Germinal center (tissue), 1 donor: ENCODE data around the gene PHC2.

Experiments
- DNase-seq: peaks from one replicate; pipeline ENCODE4 v3.0.0; 2012; ENCODE audit warnings: mixed read lengths, low spot score

Gene PHC2

GRCh38 chr1:33369764-33370163 lies 61.1 kb downstream of the PHC2 start:
- no peak for DNase-seq

- DNase-seq, result no peak
Observed at GRCh38 chr1:33369081-33369480, 61.8 kb downstream of the PHC2 start.

DNA sequence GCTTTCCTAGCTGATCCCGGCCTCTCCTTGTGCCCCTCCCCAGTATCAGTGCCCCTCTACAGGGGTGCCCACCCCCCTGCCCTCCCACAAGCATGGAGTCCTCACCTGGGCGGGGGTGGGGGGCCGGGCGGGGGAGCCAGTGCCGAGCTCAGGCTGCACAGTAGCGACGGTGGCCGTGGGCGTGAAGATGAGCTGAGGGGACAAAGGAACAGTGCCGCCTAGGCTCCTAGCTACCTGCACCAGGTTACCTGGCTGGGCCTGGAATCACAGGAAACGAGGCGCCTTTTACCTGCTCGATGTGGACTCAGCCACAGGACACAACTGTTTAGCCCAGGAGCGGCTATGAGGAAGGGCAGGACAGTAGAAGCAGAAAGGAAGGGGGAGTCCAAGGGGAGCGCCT lies 62.5 kb downstream of the PHC2 start:
- no peak for DNase-seq

- DNase-seq, result peak; percentile 81
Observed at GRCh38 chr1:33367485-33368405, 63.1 kb downstream of the PHC2 start.

GRCh38 chr1:33366762-33367484 lies 64.0 kb downstream of the PHC2 start:
- no peak for DNase-seq

- no peak for DNase-seq
Observed at GRCh38 chr1:33365560-33365997, 65.3 kb downstream of the PHC2 start.

- no peak for DNase-seq
Observed at GRCh38 chr1:33364565-33364918, 66.4 kb downstream of the PHC2 start.

DNA sequence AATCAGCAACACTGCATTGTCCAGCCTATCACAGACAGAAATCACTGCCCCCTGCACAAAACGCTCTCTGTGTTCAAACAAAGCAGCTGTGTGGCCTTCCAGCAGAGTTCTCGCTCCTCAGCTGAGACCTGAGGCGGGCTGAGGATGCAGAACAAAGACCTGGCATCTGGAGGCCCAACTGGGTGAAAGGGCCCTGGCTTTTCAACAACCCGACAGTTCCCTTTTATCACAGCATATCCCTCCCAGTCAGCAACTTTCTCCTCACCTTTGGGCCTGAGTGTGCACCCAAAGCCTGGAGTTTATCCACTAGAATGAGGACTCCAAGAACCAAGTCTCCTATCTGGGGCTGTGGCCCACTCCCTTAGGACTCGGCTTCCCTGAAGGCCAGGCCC lies 67.4 kb downstream of the PHC2 start:
- DNase-seq, result no peak

DNA sequence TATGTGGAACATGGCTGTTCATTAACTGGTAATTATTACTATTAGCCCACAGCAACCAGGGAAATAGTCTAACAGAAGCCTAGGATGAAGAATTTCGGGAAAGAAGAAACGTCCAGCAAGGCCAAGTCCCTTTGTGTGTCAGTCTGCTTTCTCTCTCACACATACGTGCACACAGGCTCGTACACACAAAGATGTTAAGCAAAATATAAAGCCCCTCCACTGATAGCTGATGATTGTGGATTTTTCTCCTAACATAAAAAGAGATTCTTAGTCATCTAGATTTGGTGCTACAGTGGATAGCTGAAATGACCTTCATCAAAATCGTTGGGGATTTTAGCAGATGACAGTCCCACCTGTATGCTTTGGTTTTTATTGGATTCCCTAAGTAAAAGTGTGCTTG lies 67.9 kb downstream of the PHC2 start:
- DNase-seq, result no peak

DNA sequence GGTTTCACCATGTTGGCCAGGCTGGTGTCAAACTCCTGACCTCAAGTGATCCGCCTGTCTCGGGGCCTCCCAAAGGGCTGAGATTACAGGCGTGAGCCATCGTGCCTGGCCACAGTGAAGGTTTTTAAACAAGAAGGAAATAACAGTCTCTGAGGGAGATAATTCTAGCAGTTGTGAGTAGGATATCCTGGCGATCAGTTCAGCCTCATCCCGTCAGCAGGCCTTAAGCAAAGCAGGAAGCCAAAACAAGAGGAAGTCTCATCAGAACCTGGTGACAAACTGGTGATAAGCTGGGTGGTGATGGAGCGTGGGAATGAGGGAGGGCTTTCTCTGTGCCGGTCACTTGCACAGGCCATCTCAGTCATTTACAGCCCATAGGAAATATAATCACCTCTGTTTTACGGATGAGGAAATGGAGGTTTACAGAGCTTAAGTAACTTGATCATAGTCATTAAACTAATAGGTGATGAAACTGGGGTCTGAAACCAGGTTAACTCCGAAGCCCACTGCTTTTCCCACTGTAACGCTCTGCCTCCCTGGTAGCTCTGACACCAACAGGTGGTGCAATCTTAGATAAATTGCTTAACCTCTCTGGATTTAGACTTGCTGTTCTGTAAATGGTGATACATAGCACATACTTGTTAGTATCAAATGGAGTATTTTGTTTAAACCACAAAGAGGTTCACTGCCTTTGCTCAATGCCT lies 69.2 kb downstream of the PHC2 start:
- no peak for DNase-seq

GRCh38 chr1:33360367-33360766 lies 70.5 kb downstream of the PHC2 start:
- no peak for DNase-seq

DNA sequence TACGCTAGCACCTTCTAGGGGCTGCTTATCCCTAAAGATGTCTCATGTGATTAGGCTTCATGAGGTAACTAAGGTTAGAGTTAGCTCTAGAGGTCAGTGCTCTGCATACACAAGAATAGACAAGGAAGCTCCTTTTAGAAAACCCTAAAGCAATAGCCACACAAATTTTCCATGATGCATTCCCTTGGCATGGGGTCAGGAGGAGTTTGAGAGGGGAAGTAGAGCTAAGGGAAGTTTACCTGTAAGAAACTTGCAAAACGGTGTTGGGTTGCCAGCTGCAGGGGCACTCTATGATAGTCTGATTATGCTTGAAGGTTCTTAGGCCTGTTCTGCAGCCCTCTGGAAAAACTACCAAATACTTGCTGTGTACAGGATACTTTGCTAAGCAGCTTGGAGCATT lies 71.0 kb downstream of the PHC2 start:
- no peak for DNase-seq

GRCh38 chr1:33358795-33359503 lies 71.9 kb downstream of the PHC2 start:
- DNase-seq, result no peak

DNA sequence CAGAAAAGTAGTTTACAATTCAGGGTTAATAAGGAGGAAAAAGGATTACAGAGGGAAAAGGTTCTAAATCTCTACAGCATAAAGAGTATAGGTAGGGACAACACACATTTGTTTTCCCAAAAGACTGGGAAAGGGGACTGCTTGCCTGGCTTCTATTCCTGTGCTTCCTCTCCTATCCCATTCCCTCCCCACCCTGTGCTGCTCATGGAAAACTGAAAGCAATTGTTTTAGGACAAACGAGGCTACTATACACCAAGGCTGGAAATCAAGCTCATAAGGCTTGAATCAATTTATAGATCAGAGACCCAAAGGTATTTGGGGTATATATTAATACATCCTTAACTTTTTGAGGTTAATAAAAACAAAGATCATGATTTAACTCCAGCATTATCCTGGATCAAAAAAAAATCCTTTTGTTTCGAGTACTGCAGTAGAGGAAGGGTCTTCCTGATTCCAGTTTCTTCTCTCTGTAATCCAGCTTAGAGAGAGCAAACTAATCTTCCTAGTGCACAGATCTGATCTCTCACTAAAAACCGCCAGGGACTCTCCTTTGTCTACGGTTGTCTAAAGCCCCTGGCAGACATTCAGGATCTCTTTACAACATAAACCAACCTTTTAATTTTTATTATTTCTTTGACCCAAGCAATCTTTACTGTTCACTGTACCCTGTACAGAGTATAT lies 72.6 kb downstream of the PHC2 start:
- no peak for DNase-seq

DNA sequence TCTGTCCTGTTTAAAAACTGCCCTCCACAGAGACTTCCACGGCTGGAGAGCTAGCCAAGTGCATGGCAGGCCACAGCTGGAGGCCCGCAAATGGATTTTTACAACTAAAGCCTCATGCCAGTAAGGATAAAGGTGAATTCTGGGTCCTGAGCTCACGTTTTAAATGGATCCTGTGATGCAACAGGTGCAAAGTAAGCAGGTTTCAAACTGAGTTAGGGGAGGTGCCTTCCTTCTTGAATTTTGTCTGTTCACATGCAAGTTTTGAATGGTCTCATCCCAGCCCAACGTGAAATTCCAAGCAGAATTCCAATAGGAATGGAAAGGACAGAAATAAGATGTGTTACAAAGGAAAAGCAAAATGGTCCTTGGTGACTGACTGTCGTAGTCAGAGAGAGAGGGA lies 73.8 kb downstream of the PHC2 start:
- DNase-seq, result no peak

DNA sequence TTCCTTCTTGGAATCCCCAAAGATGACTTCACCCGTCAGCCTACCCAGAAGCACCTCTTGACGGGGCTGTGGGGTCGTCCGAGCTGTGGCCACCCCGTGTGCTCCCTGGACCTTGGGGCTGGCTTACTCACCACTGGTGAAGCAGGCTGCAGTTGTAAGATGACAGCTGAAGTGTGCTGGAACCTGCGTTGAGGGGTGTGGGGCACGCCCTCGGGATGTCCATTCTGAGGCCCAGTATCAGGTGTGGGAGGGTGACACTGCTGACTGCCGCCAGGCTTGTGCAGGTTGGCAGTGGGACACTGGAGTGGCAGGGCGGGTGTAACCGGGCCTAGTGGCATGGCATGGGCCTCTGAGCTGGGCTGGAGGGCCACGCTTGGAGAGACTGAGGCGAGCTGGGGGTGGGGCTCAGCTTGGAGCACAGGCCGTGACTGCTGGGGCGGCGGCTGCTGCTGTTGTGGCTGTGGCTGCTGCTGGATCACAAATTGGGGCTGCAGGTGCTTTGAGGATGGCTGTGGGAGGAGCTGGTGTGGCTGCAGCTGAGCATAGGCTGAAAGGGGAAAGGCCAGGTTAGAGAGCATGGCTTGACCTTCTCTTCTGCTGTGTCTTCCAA lies 76.1 kb downstream of the PHC2 start:
- DNase-seq, result no peak

- no peak for DNase-seq
Observed at GRCh38 chr1:33353531-33353930, 77.4 kb downstream of the PHC2 start.

DNA sequence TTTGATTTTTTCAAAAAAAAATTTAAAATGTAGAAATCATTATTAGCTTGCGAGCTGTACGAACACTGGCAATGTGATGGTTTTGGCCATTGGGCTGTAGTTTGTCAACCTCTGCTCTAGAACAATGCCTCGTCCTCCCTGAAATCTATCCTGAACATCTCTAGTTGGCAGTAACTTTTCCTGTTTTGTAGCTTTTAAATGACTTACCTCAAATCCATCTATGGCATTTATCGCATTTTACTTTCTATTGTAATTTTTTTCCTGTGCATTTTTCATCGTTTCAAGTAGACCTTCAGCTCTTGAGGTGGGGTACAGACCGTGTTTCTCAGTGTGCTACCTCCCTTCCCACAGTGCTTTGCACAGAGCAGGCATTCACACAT lies 79.6 kb downstream of the PHC2 start:
- DNase-seq, result no peak

- no peak for DNase-seq
Observed at GRCh38 chr1:33350611-33351280, 80.1 kb downstream of the PHC2 start.

- DNase-seq, result peak; percentile 94
Observed at GRCh38 chr1:33349778-33350610, 80.9 kb downstream of the PHC2 start.
